SK-N-SH (cell line): ENCODE results near the gene BLID. TPM values are rescaled to one million over a fixed set of nuclear protein-coding genes. Genes with fewer than 3 reads are reported as not detected.

Experiments
- CTCF ChIA-PET: fragments of 300-600, 350-600 bp; formaldehyde crosslinking; extraction: SDS; loops from one replicate; lab custom pipeline; 2021; lab: Yijun Ruan, JAX
- POLR2A ChIA-PET: fragments of 350-600 bp; sonication (Branson Sonifier 250); formaldehyde crosslinking; extraction: SDS; loops from one replicate; lab custom pipeline; 2020; ENCODE audit warnings: antibody characterized with exemption, inconsistent platforms; lab: Yijun Ruan, JAX
- DNase-seq: peaks from one replicate; pipeline ENCODE4 v3.0.0; 2012
- H2AFZ ChIP-seq: fragments of 200-600 bp; sonication (generic); 2 replicates; pipeline ENCODE4 v1.8.1; 2016; ENCODE audit warnings: antibody characterized with exemption, mild to moderate bottlenecking, low read depth
- H3F3A ChIP-seq: fragments of 200-600 bp; sonication (generic); replicated peaks from 2 replicates; pipeline ENCODE3; 2016; ENCODE audit warnings: antibody characterized with exemption, mild to moderate bottlenecking; ENCODE audit not compliant: insufficient read depth
- H3K27ac ChIP-seq, 2 experiments: fragments of 200-500 bp in 1 of 2; fragments of 200-600 bp in 1 of 2; sonication (Bioruptor generic) in 1 of 2; sonication (generic), shearing (Covaris generic) in 1 of 2; 2 replicates each; pipeline versions ENCODE4 v1.5.1 to v1.6.1; 2014 to 2016; ENCODE audit warnings: low read depth in 2 of 2, inconsistent platforms in 1 of 2, low read length in 1 of 2, mild to moderate bottlenecking in 1 of 2, mixed read lengths in 1 of 2
- H3K27me3 ChIP-seq: fragments of 200-600 bp; sonication (generic), shearing (Covaris generic); 2 replicates; pipeline ENCODE4 v1.6.1; 2016; ENCODE audit warnings: mixed run types; ENCODE audit not compliant: insufficient read depth
- H3K36me3 ChIP-seq, 2 experiments: fragments of 200-500 bp in 1 of 2; fragments of 200-600 bp in 1 of 2; sonication (Bioruptor generic) in 1 of 2; sonication (generic) in 1 of 2; replicated peaks in 1 of 2; 2 replicates each; pipeline versions ENCODE3 to v1.5.1; 2014 to 2016; ENCODE audit warnings: low read length in 1 of 2, mild to moderate bottlenecking in 1 of 2; ENCODE audit not compliant: insufficient read depth in 2 of 2, control insufficient read depth in 1 of 2
- H3K4me1 ChIP-seq, 2 experiments: fragments of 200-500 bp in 1 of 2; fragments of 200-600 bp in 1 of 2; sonication (Bioruptor generic) in 1 of 2; sonication (generic), shearing (Covaris generic) in 1 of 2; 2 replicates each; pipeline versions ENCODE4 v1.5.1 to v1.6.1; 2014 to 2016; ENCODE audit warnings: low read depth in 1 of 2, low read length in 1 of 2, mixed run types in 1 of 2; ENCODE audit not compliant: insufficient read depth in 2 of 2, control insufficient read depth in 1 of 2
- H3K4me2 ChIP-seq: fragments of 200-600 bp; sonication (generic), shearing (Covaris generic); 2 replicates; pipeline ENCODE4 v1.6.1; 2017; ENCODE audit warnings: mixed run types
- H3K4me3 ChIP-seq, 2 experiments: fragments of 200-500 bp in 1 of 2; fragments of 200-600 bp in 1 of 2; sonication (Bioruptor generic) in 1 of 2; sonication (generic), shearing (Covaris generic) in 1 of 2; 2 replicates each; pipeline versions ENCODE4 v1.5.1 to v1.8.1; 2014 to 2016; ENCODE audit warnings: low read depth in 2 of 2, inconsistent platforms in 1 of 2, low read length in 1 of 2, mild to moderate bottlenecking in 1 of 2, mixed read lengths in 1 of 2, moderate library complexity in 1 of 2
- H3K79me2 ChIP-seq: fragments of 200-600 bp; sonication (generic); 2 replicates; pipeline ENCODE4 v1.8.1; 2017; ENCODE audit warnings: mild to moderate bottlenecking; ENCODE audit not compliant: insufficient read depth
- H3K9ac ChIP-seq: fragments of 200-600 bp; sonication (generic); 2 replicates; pipeline ENCODE4 v1.6.1; 2017; ENCODE audit warnings: mixed run types
- H3K9me2 ChIP-seq: fragments of 200-600 bp; sonication (generic); 2 replicates; pipeline ENCODE4 v1.6.1; 2017; ENCODE audit warnings: mixed run types
- H3K9me3 ChIP-seq: fragments of 200-600 bp; sonication (generic); 2 replicates; pipeline ENCODE4 v1.6.1; 2017; ENCODE audit warnings: mixed run types, mild to moderate bottlenecking, moderate library complexity
- H4K20me1 ChIP-seq: fragments of 200-600 bp; sonication (generic); 2 replicates; pipeline ENCODE4 v1.6.1; 2017; ENCODE audit warnings: mild to moderate bottlenecking, mixed run types; ENCODE audit not compliant: insufficient read depth
- CHD2 ChIP-seq: fragments of 150-350 bp; IDR thresholded peaks from 2 replicates; pipeline ENCODE4 v1.6.1; 2018; ENCODE audit warnings: low read length; ENCODE audit not compliant: partially characterized antibody
- ELF1 ChIP-seq: IDR thresholded peaks from 2 replicates; pipeline ENCODE4 v1.4.0; 2012
- EP300 ChIP-seq, 2 experiments: IDR thresholded peaks; 2 replicates each; pipeline versions ENCODE4 v1.4.0 to v1.6.1; 2012; ENCODE audit warnings: borderline replicate concordance in 1 of 2, low read depth in 1 of 2, low read length in 1 of 2
- EZH2phosphoT487 ChIP-seq: fragments of 200-600 bp; sonication (generic); IDR thresholded peaks from 2 replicates; pipeline ENCODE4 v1.6.1; 2017; ENCODE audit warnings: low read depth, mixed run types, mild to moderate bottlenecking, antibody characterized with exemption, moderate library complexity, borderline replicate concordance
- FOSL2 ChIP-seq: IDR thresholded peaks from 2 replicates; pipeline ENCODE4 v1.4.0; 2012; ENCODE audit warnings: low read depth, mild to moderate bottlenecking, moderate library complexity, borderline replicate concordance
- GABPA ChIP-seq: IDR thresholded peaks from 2 replicates; pipeline ENCODE4 v1.4.0; 2012; ENCODE audit warnings: low read depth, mild to moderate bottlenecking
- GATA2 ChIP-seq: sonication (generic); formaldehyde crosslinking; IDR thresholded peaks from 2 replicates; pipeline ENCODE4 v1.5.0; 2020; ENCODE audit warnings: mild to moderate bottlenecking, missing genetic modification reagents
- JUND ChIP-seq: IDR thresholded peaks from 2 replicates; pipeline ENCODE4 v1.4.0; 2012
- MAX ChIP-seq: IDR thresholded peaks from 2 replicates; pipeline ENCODE4 v1.4.0; 2012; ENCODE audit warnings: low read depth
- MEF2A ChIP-seq: IDR thresholded peaks from 2 replicates; pipeline ENCODE4 v1.4.0; 2012; ENCODE audit warnings: low read depth, borderline replicate concordance
- MXI1 ChIP-seq: IDR thresholded peaks from 2 replicates; pipeline ENCODE4 v1.6.1; 2012; ENCODE audit warnings: mild to moderate bottlenecking, low read depth, low read length, improper control_type of control experiment
- POLR2AphosphoS5 ChIP-seq: IDR thresholded peaks from 2 replicates; pipeline ENCODE4 v1.6.1; 2012; ENCODE audit warnings: low read depth, low read length
- TCF12 ChIP-seq: IDR thresholded peaks from 2 replicates; pipeline ENCODE4 v1.4.0; 2012
- TEAD4 ChIP-seq: IDR thresholded peaks from 2 replicates; pipeline ENCODE4 v1.4.0; 2012; ENCODE audit warnings: mild to moderate bottlenecking, borderline replicate concordance; ENCODE audit not compliant: insufficient read depth
- USF1 ChIP-seq: IDR thresholded peaks from 2 replicates; pipeline ENCODE4 v1.4.0; 2012; ENCODE audit warnings: low read depth, borderline replicate concordance
- USF2 ChIP-seq: fragments of 150-350 bp; IDR thresholded peaks from 2 replicates; pipeline ENCODE4 v1.6.1; 2017; ENCODE audit warnings: antibody characterized with exemption, low read length, low read depth, borderline replicate concordance
- YY1 ChIP-seq: IDR thresholded peaks from 2 replicates; pipeline ENCODE4 v1.4.0; 2012; ENCODE audit warnings: low read depth, mild to moderate bottlenecking
- WGBS: methylation state at CpG from one replicate; pipeline ENCODE4 v1.1.6; 2017; ENCODE audit warnings: low lambda C conversion rate; 5-methylcytosine and 5-hydroxymethylcytosine counted together
- polyA plus RNA-seq, 3 experiments: library from polyadenylated mRNA; depleted of rRNA; stranded (reverse); fragments of >200 nt; gene quantifications; 2 replicates each; pipeline ENCODE4 v1.2.3, GENCODE V29; 2012
- TF ChIP-seq, protein P1 (sequence below): IDR thresholded peaks from 2 replicates; pipeline ENCODE4; 2012

Gene BLID
- polyA plus RNA-seq, 1 of the 3 experiments (the other 2 are of a cell fraction), result not detected

DNA sequence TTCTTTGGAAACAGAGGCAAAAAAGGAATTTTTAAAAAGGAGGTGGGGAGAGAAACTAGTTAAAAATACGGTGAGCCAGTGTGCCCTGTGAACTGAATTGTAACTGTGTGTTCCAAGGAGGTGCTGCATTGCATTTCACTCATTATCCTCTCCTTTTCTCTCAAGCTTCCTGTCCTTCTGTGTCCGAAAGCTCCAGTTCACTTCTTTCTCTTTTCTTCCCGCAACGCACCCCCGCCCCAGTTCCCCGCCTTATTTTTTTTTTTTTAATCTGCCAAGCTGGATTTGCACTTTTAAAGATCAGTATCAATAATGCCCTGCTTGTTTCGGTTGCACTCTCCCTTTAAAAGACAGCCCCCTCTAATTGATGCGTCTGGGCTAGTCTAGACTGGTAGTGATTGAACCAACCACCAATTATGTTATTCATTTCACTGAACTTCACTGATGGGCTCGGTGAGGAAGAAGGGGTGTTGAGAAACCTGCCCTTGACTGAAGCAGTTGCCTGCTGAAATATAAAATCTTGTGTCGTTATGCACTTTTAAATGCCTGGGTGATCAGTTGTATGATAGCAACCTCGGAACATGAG is 18.5 kb downstream of the BLID start (continued):
- TF ChIP-seq GATA2 (peak; percentile 57), EZH2phosphoT487 (no peak), MAX (peak; percentile 54; the same call in 1 of the 2 replicates), MEF2A (no peak), USF1 (no peak), MXI1 (no peak)

DNA sequence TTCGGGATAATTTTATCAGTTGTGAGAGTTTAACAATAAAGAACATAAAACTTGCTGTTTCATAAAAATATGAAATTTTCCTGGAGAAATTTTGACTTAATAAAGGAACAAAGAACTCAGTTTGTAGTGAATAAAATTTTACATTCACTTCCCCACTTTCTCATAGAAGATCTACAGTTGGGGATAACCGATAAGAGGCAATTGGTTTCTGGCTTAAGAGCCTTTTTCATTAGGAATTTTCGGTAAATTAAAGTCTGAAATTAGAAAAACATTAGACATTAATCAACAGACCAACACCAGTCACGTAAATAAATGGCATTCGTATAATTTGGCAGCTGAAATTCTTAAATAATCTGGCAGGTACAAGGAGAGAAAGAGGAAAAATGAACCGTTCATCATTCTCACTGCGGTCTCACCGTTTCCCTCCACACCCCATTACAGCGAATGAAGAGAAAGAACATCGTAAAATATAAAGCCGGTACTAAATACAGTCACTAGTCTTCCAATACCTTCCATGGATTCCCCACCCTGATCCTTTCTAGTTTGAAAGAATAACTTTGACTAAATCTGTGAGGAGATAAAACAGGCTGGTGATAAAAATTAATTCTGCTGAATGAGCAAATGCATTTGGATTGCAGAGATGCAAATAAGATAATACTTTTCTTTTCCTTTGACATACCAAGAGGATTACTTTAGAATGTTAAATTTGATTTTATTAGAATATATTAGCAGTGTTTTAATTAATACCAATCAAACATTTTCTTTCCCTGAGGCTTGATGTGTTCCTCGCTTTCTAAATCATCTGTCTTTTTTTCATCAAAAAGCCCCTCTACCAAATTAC is 19.5 kb downstream of the BLID start:
- POLR2A ChIA-PET, result no interaction called here
- DNase-seq, result no peak
- H4K20me1 ChIP-seq, result peaks cover 53% of the 10 kb centered on the region

GRCh38 chr11:122095681-122096262 is 20.2 kb downstream of the BLID start:
- Histone ChIP-seq H3K4me1 (peaks cover 3 to 42% of the 10 kb centered on the region in 2 experiments; a peak in 3 of 4 replicates), H3F3A (peaks cover 95% of the 10 kb centered on the region), H3K9ac (peak overlapping the region; percentile 92), H3K36me3 (peaks cover 45 to 88% of the 10 kb centered on the region in 2 experiments), H3K27ac (peak overlapping the region; percentile 94 to 98), H3K79me2 (peaks cover 100% of the 10 kb centered on the region), H3K4me2 (peak overlapping the region; percentile 89), H3K9me3 (no peaks in the 10 kb centered on the region), H3K4me3 (peak overlapping the region; percentile 77 to 80), H4K20me1 (peaks cover 61% of the 10 kb centered on the region), H2AFZ (no peak overlapping the region), H3K9me2 (no peaks in the 10 kb centered on the region), H3K27me3 (no peaks in the 10 kb centered on the region)
- 22% methylated on average over 12 of the region's 12 CpGs for WGBS
- peak; percentile 75 for TF ChIP-seq JUND
- peak; percentile 86 for TF ChIP-seq TCF12
- no peak for TF ChIP-seq GABPA
- peak; percentile 39; the same call in 1 of the 2 replicates for TF ChIP-seq MEF2A
- TF ChIP-seq TEAD4, result peak; percentile 49; the same call in 1 of the 2 replicates
- TF ChIP-seq, protein P1, sequence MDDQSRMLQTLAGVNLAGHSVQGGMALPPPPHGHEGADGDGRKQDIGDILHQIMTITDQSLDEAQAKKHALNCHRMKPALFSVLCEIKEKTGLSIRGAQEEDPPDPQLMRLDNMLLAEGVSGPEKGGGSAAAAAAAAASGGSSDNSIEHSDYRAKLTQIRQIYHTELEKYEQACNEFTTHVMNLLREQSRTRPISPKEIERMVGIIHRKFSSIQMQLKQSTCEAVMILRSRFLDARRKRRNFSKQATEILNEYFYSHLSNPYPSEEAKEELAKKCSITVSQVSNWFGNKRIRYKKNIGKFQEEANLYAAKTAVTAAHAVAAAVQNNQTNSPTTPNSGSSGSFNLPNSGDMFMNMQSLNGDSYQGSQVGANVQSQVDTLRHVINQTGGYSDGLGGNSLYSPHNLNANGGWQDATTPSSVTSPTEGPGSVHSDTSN, result peak; percentile 79
- 0 out of 2 replicates have a peak, but pooled peaks have one; percentile 37 for TF ChIP-seq YY1
- no peak for TF ChIP-seq USF2
- peak in 1 of 2 experiments; percentile 63; a peak in 1 of 4 replicates for TF ChIP-seq EP300 (IDR thresholded peaks at IDR 0.05; ENCODE audit: borderline replicate concordance in 1 of 2, low read depth in 1 of 2, low read length in 1 of 2)
- TF ChIP-seq ELF1, result no peak
- peak; percentile 46; the same call in 1 of the 2 replicates for TF ChIP-seq POLR2AphosphoS5
- TF ChIP-seq FOSL2, result peak; percentile 48; the same call in 1 of the 2 replicates
- no peak for TF ChIP-seq CHD2
- no peak for DNase-seq
- CTCF ChIA-PET, result interaction anchor here (0.7 to 1.3 kb wide), 2 partner anchors 75 to 410 kb away, joined by 3 to 4 read pairs; no protein-coding TSS in a partner anchor
- POLR2A ChIA-PET, result no interaction called here

More for the DNA sequence above, 19.5 kb downstream of the BLID start:
- Histone ChIP-seq H3K9me3 (no peaks in the 10 kb centered on the region), H2AFZ (no peak overlapping the region), H3K4me1 (peaks cover 3 to 34% of the 10 kb centered on the region in 2 experiments; a peak in 3 of 4 replicates), H3K4me2 (peak overlapping the region; percentile 89), H3F3A (peaks cover 95% of the 10 kb centered on the region), H3K27me3 (no peaks in the 10 kb centered on the region), H3K9me2 (no peaks in the 10 kb centered on the region), H3K4me3 (peak overlapping the region; percentile 77 to 80), H3K79me2 (peaks cover 100% of the 10 kb centered on the region), H3K27ac (peak overlapping the region; percentile 94 to 98), H3K36me3 (peaks cover 37 to 86% of the 10 kb centered on the region in 2 experiments), H3K9ac (peak overlapping the region; percentile 92)
- 0 out of 2 replicates have a peak, but pooled peaks have one; percentile 4 for TF ChIP-seq POLR2AphosphoS5
- TF ChIP-seq MEF2A, result no peak
- WGBS, result 12% methylated on average over 12 of the region's 12 CpGs
- CTCF ChIA-PET, result interaction anchor here (0.7 to 9.1 kb wide), 4 partner anchors 107 to 442 kb away, joined by 3 to 134 read pairs (median 4); no protein-coding TSS in a partner anchor
